Measurements from ENCODE around the gene TOMM70. TPM values are rescaled to one million over a fixed set of nuclear protein-coding genes. Genes with fewer than 3 reads are reported as not detected.
"Not testable (repeated sequence)": the region's sequence is repeated elsewhere in the genome, so short reads cannot be mapped to it uniquely, and the experiment has no call there.

The TOMM70 gene
- polyA plus RNA-seq, 3 donors = 17.3 to 27.0 (median 23.5) TPM

DNA sequence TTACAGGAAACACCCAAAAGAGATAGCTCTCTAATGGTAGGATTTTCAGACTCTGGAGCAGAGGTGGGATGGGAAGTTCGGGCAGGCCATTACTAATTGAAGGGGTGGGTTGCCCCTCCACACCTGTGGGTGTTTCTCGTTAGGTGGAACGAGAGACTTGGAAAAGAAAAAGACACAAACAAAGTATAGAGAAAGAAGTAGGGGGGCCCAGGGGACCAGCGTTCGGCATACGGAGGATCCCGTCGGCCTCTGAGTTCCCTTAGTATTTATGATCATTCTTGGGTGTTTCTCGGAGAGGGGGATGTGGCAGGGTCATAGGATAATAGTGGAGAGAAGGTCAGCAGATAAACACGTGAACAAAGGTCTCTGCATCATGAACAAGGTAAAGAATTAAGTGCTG, 64.7 kb downstream of the TOMM70 start:
- H3K27ac ChIP-seq (ENCODE audit: low read depth, low read length) = not testable (repeated sequence)
- WGBS, 3 donors = 94% methylated on average over 9 to 10 of the region's 10 CpGs

DNA sequence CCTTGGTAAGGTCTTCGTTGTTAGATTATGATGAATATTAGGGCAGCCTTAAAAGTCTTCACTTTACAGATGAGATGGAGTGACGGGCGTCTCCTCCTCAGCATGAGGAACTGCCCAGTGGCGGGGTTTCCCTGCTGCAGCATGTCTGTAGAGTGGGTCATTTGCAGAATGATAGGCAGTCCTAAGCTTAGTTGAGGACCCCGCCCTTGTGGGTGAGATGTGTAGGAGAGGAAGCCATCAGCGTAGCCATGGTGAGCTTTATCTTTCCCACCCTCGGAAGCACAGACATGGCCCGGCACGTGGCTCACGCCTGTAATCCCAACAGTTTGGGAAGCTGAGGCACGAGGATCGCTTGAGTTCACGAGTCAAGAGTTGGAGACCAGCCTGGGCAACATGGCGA, 65.5 kb downstream of the TOMM70 start:
- no peak overlapping the region for H3K27ac ChIP-seq (ENCODE audit: low read depth, low read length)
- 63 to 71% (median 66%) methylated on average over 14 of the region's 14 CpGs for WGBS, 3 donors

DNA sequence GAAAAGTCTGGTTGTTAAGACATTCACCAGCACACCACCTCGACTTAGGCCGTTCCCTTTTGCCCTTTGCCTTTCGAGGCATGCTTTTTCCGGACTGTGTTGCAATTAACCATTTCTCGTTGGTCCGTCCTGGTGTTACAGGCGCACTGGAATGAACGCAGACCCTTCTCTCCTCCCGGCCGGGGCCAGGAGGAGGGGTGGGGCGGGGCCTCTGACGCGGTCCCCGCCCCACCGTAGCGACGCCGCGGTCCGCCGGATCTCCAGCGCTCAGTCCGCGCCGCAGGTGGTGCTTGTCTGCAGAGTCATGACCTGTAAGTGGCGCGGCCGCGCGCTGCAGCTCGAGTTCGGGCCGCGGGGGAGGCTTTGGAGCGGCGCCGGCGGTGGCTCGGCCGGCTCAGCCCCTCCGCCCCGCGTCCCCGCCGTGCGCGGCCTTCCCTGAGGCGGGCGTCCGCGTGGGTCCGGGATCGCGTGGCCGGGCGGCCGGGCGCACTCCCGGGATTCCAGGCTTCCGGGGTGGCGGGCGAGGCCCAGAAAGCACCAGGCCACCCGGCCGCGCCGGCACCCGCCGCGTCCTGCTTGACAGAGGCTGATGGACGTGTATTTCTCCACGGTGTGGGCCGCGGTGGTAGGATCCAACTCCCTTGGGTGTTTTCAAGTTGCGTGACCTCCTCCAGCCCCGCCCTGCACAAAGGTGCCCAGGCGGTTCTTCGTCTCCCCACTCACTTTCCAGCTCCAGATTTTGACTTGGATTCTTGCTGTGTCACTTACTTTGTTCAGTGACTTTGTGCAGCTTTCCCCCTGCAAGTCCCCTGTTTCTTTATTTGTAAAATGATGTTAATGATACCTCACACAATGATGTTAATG, 66.2 kb downstream of the TOMM70 start, which contains the start of gene NIT2:
TSS of gene NIT2 (plus strand) at position 270 of the 864 bp plus-strand sequence. CDS start at position 305, 35 bp downstream.
- no peak within 1 kb of the TSS for H3K27ac ChIP-seq (ENCODE audit: low read depth, low read length)
- 0 to 1% (median 1%) methylated on average over 56 to 77 of the region's 77 CpGs for WGBS, 3 donors

DNA sequence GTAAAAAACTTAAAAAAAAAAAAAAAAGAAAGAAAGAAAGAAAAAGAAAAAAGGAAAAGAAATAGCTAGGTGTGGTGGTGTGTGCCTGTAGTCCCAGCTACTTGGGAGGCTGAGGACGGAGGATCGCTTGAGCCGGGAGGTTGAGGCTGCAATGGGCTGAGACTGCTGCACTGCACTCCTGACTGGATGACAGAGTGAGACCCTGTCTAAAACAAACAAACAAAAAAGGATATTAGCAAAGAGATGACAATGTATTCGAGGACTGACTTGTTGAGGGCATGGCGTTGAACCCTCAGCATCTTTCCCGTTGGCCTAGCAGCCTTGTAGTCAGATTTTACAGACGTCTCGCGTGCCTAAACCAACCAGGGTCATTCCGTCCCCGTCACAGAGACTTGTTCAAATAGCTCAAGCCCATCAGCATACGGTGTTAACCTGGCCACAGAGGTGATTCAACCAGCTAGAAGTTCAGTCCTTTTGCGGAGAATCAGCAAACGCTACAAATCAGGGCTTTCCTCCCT, 66.9 kb downstream of the TOMM70 start:
- 36 to 42% (median 42%) methylated on average over 14 of the region's 14 CpGs for WGBS, 3 donors
- no peak overlapping the region for H3K27ac ChIP-seq (ENCODE audit: low read depth, low read length)

DNA sequence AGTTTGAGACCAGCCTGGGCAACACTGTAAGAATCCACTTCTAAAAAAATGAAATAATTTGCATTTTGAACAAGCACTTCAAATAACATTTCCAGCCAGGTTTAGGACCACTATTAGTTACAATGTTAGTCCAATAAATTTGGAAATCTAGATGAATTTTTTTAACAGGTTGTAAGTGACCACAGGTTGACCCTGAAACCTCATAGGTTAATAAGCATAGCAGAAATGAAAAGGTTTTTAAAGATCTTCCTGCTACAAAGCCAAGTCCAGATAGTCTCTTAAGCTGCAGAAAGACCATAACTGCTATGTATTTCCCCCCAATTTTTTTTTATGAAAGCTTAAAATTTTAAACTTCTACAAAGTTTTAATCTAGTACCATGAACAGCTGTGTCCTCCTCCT, 67.8 kb downstream of the TOMM70 start:
- H3K27ac ChIP-seq (ENCODE audit: low read depth, low read length) = no peak overlapping the region

DNA sequence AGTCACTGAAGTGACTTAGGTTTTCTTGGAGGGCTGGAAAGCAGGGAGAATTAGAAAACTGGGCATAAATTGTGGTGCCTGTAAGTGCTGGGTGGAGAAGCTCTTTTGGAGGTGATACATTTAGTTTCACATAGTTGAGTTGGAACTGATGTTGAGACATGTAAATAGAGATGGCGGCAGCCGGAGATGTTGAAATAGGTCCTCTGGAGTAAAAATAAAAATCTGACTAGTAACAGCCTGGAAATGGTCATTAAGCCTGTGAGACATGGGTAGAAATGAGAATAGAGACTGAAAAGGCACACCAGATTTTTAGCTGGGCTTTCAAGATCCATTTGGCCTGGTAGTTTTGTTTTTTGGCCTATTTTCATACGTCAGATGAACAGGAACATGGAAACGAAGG, 69.2 kb downstream of the TOMM70 start:
- WGBS, 3 donors = 88 to 95% (median 94%) methylated on average over 4 of the region's 4 CpGs
- H3K27ac ChIP-seq (ENCODE audit: low read depth, low read length) = no peak overlapping the region

DNA sequence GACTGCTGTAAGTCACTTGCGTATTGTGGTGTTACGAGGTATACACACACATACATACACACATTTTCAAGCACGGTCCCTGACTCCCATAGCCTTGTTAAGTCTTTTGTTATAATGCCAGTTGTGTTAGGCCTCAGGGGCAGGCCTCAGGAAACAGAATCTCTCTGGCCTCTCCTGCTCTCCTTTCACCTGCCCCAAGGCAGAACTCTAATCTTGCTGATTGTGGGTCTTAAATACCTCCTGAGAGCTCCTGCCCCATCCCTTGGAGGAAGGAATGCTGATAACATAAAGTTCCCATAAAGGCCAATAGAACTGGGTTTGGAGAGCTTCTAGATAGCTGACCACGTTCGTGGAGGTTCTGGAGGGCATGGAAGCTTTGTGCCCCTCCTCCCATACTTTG, 70.2 kb downstream of the TOMM70 start:
- H3K27ac ChIP-seq (ENCODE audit: low read depth, low read length) = no peak overlapping the region
- WGBS, 3 donors = 93 to 94% (median 93%) methylated on average over 5 of the region's 5 CpGs

DNA sequence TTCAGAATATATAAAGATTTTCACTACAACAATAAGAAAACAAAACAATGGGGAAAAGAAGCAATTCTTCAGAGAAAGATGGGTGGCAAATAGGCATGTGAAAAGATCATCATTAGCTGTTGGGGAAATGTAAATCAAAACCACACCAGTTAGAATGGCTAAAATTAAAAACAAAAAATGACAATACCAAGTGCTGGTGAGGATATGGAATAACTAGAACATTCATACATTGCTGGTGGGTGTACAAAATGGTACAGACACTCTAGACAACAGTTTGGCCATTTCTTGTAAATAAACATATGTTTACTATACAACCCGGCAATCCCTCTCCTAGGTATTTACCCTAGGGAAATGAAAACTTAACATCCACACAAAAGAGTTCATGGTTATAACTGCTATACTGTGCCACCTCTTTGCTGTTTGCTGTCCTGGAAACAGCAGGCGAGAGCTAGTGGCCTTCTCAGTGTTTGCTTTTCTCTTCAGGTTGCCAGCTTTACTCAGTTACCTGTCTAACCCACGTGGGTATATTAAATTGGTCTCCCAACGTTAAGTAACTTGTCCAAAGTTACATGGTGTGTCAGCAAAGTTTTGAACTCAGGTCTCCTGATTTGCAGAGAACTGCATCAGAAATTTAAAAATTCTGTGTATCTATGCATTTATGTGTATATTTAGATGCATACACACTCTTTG, 70.9 kb downstream of the TOMM70 start:
- WGBS, 3 donors = 33 to 90% (median 72%) methylated on average over 4 of the region's 4 CpGs
- no peak overlapping the region for H3K27ac ChIP-seq (ENCODE audit: low read depth, low read length)

DNA sequence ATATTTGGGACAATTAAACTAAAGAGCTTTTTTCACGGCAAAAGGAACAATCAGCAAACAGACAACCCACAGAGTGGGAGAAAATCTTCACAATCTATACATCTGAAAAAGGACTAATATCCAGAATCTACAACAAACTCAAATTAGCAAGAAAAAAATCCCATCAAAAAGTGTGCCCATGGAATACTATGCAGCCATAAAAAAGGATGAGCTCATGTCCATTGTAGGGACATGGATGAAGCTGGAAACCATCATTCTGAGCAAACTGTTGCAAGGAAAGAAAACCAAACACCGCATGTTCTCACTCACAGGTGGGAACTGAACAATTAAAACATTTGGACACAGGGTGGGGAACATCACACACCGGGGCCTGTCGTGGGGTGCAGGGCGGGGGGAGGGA, 73.5 kb downstream of the TOMM70 start:
- WGBS, 3 donors = 97 to 99% (median 98%) methylated on average over 5 of the region's 5 CpGs

DNA sequence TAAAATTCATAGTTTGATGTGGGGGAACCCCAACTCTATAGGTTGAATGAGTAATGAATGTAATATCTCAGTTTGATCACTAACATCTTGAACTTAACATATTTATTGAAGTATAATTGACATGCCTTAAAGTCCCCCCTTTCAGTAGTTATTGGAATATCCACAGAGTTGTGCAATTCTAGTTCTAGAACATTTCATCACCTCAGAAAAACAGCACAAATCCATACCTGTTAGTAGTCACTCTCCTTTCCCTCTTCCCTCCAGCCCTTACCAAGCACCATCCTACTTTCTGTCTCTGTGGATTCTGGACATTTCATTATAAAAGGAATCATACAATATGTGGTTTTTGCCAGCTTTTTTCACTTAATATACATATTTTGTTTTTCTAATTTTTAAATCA, 75.1 kb downstream of the TOMM70 start:
- no peak overlapping the region for H3K27ac ChIP-seq (ENCODE audit: low read depth, low read length)

More for the DNA sequence above, 73.5 kb downstream of the TOMM70 start:
- H3K27ac ChIP-seq (ENCODE audit: low read depth, low read length) = not testable (repeated sequence)

DNA sequence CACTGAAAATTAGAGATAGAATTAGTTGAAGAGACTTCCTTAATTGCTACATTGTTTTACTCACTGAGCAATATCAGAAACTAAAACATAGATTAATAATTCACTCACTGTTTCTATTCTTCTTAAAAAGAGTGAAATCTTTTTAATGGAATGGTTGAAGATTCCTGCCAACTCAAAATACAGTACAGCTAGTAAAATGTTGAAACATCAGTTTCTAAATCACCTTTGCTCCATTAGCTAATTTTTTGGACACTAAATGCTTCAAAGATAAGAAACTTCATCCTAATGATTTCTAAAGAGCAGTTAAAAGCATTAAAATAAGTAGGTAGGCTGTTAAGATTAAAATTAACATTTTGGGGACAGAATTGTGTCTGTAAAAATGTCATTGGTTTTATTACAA, 76.8 kb downstream of the TOMM70 start:
- H3K27ac ChIP-seq (ENCODE audit: low read depth, low read length) = no peak overlapping the region

DNA sequence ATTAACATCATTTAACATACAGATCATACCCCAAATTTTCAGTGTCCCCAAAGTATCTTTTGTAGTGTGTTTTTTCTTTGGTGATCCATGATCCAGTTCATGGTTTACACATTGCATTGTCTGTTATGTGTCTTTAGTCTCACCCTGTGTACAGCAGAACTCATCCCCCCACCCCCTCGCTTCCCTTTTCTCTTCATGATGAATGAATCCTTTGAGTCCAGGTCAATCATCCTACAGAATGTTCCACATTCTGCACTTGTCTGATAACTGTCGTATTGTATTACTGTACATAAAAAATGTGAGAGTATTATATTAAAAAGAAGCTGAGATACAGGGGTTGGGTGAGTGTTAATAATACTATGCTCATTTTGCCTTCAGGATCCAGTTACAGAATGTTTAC, 80.9 kb downstream of the TOMM70 start:
- 89 to 98% (median 95%) methylated on average over 2 of the region's 2 CpGs for WGBS, 3 donors
- no peak overlapping the region for H3K27ac ChIP-seq (ENCODE audit: low read depth, low read length)

DNA sequence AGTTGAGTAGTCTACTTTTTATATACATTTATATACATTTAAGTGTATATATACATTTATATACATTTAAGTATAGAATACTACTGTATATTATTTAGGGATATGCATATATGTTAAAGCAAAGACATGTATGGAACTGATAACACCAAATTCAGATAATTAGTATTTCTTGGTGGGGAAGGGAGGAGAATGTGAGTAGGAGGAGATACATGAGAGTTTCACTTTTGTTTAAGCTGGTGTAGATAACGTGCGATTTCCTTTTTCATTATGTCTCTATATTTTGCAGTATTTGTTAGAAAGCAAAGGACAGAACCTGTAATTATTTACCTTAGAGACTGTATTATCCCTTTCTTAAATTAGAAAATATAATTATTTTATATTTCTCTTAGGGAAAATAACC, 83.0 kb downstream of the TOMM70 start:
- WGBS, 3 donors = 68 to 88% (median 78%) methylated on average over 2 of the region's 2 CpGs
- H3K27ac ChIP-seq (ENCODE audit: low read depth, low read length) = no peak overlapping the region

DNA sequence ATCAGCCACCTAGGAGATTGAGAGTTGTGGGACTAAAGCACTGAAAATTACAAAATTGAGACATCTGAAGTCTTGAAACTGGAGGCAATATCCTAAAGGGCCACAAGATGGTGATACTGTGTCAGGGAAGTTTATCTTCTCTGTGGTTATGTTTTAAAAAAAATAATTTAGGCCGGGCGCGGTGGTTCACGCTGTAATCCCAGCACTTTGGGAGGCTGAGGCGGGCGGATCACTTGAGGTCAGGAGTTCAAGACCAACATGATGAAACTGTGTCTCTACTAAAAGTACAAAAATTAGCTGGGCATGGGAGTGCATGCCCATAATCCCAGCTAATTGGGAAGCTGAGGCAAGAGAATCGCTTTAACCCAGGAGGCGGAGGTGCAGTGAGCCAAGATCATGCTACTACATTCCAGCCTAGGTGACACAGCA, 84.2 kb downstream of the TOMM70 start:
- no peak overlapping the region for H3K27ac ChIP-seq (ENCODE audit: low read depth, low read length)

More for the DNA sequence above, 84.2 kb downstream of the TOMM70 start:
- 31 to 32% (median 31%) methylated on average over 8 of the region's 8 CpGs for WGBS, 3 donors

Other genes starting within 250 kb of the TOMM70 start
- gene TBC1D23, start 140.1 kb downstream of the TOMM70 start, polyA plus RNA-seq = 10 to 100 TPM; 11.1 to 29.0 (median 13.5) TPM
- gene NIT2, start 66.3 kb downstream of the TOMM70 start, polyA plus RNA-seq = 10 to 100 TPM; 15.5 to 49.0 (median 30.1) TPM
- gene LNP1, start 450 bp upstream of the TOMM70 start, polyA plus RNA-seq = 1 to 10 TPM; 1.2 to 5.1 (median 1.3) TPM
- gene TMEM45A, start 91.5 kb upstream of the TOMM70 start, polyA plus RNA-seq = 10 to 100 TPM; 18.1 to 41.6 (median 18.2) TPM
- not detected for gene ADGRG7, start 208.5 kb upstream of the TOMM70 start, polyA plus RNA-seq